H1 (cell line): ENCODE measurements around the gene ACTR1B.
"Not testable (repeated sequence)": the region's sequence is repeated elsewhere in the genome, so short reads cannot be mapped to it uniquely, and the experiment has no call there.

Experiments
- ATF3 ChIP-seq: IDR thresholded peaks from 2 replicates; pipeline ENCODE4 v1.6.1; 2011; ENCODE audit warnings: low read depth, mild to moderate bottlenecking, low read length; ENCODE audit not compliant: insufficient read depth
- CBX5 ChIP-seq: fragments of 300-800, 300-1000 bp; sonication (generic); IDR thresholded peaks from 2 replicates; pipeline ENCODE4 v1.7.1; 2016; ENCODE audit warnings: antibody characterized with exemption, low read length, low read depth
- EP300 ChIP-seq, 2 experiments: IDR thresholded peaks; 1 replicate in 1 of 2; 2 replicates in 1 of 2; pipeline ENCODE4 v1.6.1; 2011 to 2012; ENCODE audit warnings: low read depth in 2 of 2, low read length in 2 of 2, mild to moderate bottlenecking in 2 of 2, borderline replicate concordance in 1 of 2, inconsistent platforms in 1 of 2, moderate library complexity in 1 of 2
- JUN ChIP-seq: IDR thresholded peaks from 2 replicates; pipeline ENCODE4 v1.6.1; 2011; ENCODE audit warnings: low read depth, mild to moderate bottlenecking, improper control_type of control experiment, low read length
- NRF1 ChIP-seq: IDR thresholded peaks from 2 replicates; pipeline ENCODE4 v1.6.1; 2011; ENCODE audit warnings: mild to moderate bottlenecking, low read depth, low read length, improper control_type of control experiment
- POLR2A ChIP-seq, 2 experiments: IDR thresholded peaks; 1 replicate in 1 of 2; 2 replicates in 1 of 2; pipeline ENCODE4 v1.6.1; 2011; ENCODE audit warnings: low read depth in 2 of 2, low read length in 2 of 2, mild to moderate bottlenecking in 2 of 2; ENCODE audit errors: control extremely low read depth in 1 of 2
- POLR2AphosphoS5 ChIP-seq: IDR thresholded peaks from 2 replicates; pipeline ENCODE4 v1.6.1; 2011; ENCODE audit warnings: low read depth, low read length
- RAD21 ChIP-seq, 2 experiments: IDR thresholded peaks in 1 of 2; conservative IDR thresholded peaks in 1 of 2; 2 replicates each; pipeline ENCODE4 v1.6.1; 2011; ENCODE audit warnings: low read depth in 2 of 2, low read length in 2 of 2, improper control_type of control experiment in 1 of 2, inconsistent platforms in 1 of 2, mild to moderate bottlenecking in 1 of 2, moderate library complexity in 1 of 2
- RFX5 ChIP-seq: IDR thresholded peaks from 2 replicates; pipeline ENCODE4 v1.6.1; 2011; ENCODE audit warnings: low read depth, low read length, improper control_type of control experiment, borderline replicate concordance
- SIN3A ChIP-seq, 2 experiments: IDR thresholded peaks in 1 of 2; conservative IDR thresholded peaks in 1 of 2; 2 replicates each; pipeline ENCODE4 v1.6.1; 2011 to 2012; ENCODE audit warnings: low read length in 2 of 2, improper control_type of control experiment in 1 of 2, low read depth in 1 of 2, mild to moderate bottlenecking in 1 of 2
- TF ChIP-seq, protein P1 (sequence below), 3 experiments: IDR thresholded peaks; 1 replicate in 2 of 3; 2 replicates in 1 of 3; pipeline versions ENCODE4 v1.5.1 to v1.6.1; 2011; ENCODE audit warnings: low read length in 3 of 3, mild to moderate bottlenecking in 3 of 3, inconsistent platforms in 2 of 3, low read depth in 1 of 3, moderate library complexity in 1 of 3; ENCODE audit not compliant: insufficient read depth in 1 of 3; ENCODE audit errors: control extremely low read depth in 1 of 3
- TF ChIP-seq, protein P2 (sequence below): IDR thresholded peaks from 2 replicates; pipeline ENCODE4 v1.6.1; 2012; ENCODE audit warnings: inconsistent platforms

GRCh38 chr2:97622976-97623375, 40.9 kb downstream of the ACTR1B start:
- TF ChIP-seq, protein P1, sequence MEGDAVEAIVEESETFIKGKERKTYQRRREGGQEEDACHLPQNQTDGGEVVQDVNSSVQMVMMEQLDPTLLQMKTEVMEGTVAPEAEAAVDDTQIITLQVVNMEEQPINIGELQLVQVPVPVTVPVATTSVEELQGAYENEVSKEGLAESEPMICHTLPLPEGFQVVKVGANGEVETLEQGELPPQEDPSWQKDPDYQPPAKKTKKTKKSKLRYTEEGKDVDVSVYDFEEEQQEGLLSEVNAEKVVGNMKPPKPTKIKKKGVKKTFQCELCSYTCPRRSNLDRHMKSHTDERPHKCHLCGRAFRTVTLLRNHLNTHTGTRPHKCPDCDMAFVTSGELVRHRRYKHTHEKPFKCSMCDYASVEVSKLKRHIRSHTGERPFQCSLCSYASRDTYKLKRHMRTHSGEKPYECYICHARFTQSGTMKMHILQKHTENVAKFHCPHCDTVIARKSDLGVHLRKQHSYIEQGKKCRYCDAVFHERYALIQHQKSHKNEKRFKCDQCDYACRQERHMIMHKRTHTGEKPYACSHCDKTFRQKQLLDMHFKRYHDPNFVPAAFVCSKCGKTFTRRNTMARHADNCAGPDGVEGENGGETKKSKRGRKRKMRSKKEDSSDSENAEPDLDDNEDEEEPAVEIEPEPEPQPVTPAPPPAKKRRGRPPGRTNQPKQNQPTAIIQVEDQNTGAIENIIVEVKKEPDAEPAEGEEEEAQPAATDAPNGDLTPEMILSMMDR (IDR thresholded peaks at IDR 0.05; ENCODE audit: control extremely low read depth in 1 of 3, insufficient read depth in 1 of 3, low read depth in 1 of 3, low read length in 3 of 3): not testable (repeated sequence)
- not testable (repeated sequence) for TF ChIP-seq POLR2A (IDR thresholded peaks at IDR 0.05; ENCODE audit: control extremely low read depth in 1 of 2, low read depth in 2 of 2, low read length in 2 of 2); NRF1; EP300 (IDR thresholded peaks at IDR 0.05; ENCODE audit: borderline replicate concordance in 1 of 2, low read depth in 2 of 2, low read length in 2 of 2); RFX5; POLR2AphosphoS5; JUN; CBX5; SIN3A (conservative IDR thresholded peaks at IDR 0.05 in 1 of 2, IDR thresholded peaks at IDR 0.05 in 1 of 2; ENCODE audit: low read depth in 1 of 2, low read length in 2 of 2); ATF3; RAD21 (IDR thresholded peaks at IDR 0.05 in 1 of 2, conservative IDR thresholded peaks at IDR 0.05 in 1 of 2; ENCODE audit: low read depth in 2 of 2, low read length in 2 of 2)
- TF ChIP-seq, protein P2, sequence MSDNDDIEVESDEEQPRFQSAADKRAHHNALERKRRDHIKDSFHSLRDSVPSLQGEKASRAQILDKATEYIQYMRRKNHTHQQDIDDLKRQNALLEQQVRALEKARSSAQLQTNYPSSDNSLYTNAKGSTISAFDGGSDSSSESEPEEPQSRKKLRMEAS: not testable (repeated sequence)
